ENCODE results near the gene HBE1.
"Not testable (repeated sequence)": the region's sequence is repeated elsewhere in the genome, so short reads cannot be mapped to it uniquely, and the experiment has no call there.

Gene HBE1

GRCh38 chr11:5269715-5270147, at the start of gene HBE1:
TSS of gene HBE1 (minus strand) at chr11:5269945. CDS start at chr11:5269890, 55 bp downstream.
- DNase-seq = no peak

- DNase-seq = no peak
These were observed 47.5 kb upstream of the HBE1 start for GRCh38 chr11:5317292-5317691.

GRCh38 chr11:5313326-5314023, 43.7 kb upstream of the HBE1 start:
- DNase-seq = not testable (repeated sequence)

GRCh38 chr11:5310423-5310822, 40.7 kb upstream of the HBE1 start:
- DNase-seq = no peak

- DNase-seq = no peak
These were observed 37.7 kb upstream of the HBE1 start for GRCh38 chr11:5307256-5308019.

- DNase-seq = no peak
These were observed 34.3 kb upstream of the HBE1 start for GRCh38 chr11:5304046-5304445.

- DNase-seq = no peak
These were observed 33.9 kb upstream of the HBE1 start for GRCh38 chr11:5303626-5304025.

GRCh38 chr11:5301846-5302245, 32.1 kb upstream of the HBE1 start, which contains the start of gene OR51B4:
TSS of gene OR51B4 (minus strand) at chr11:5301946. CDS start at chr11:5301946, 0 bp downstream.
- no peak for DNase-seq

GRCh38 chr11:5300251-5300650, 30.5 kb upstream of the HBE1 start:
- no peak for DNase-seq

GRCh38 chr11:5298451-5298850, 28.7 kb upstream of the HBE1 start:
- no peak for DNase-seq

GRCh38 chr11:5297721-5298323, 28.1 kb upstream of the HBE1 start:
- DNase-seq = no peak

GRCh38 chr11:5294342-5294995, 24.7 kb upstream of the HBE1 start:
- not testable (repeated sequence) for DNase-seq

GRCh38 chr11:5293028-5293427, 23.3 kb upstream of the HBE1 start:
- no peak for DNase-seq

- DNase-seq = no peak
These were observed 21.6 kb upstream of the HBE1 start for GRCh38 chr11:5291207-5291838.

- no peak for DNase-seq
These were observed 20.4 kb upstream of the HBE1 start for GRCh38 chr11:5290106-5290505.

- DNase-seq = no peak
These were observed 20.0 kb upstream of the HBE1 start for GRCh38 chr11:5289696-5290095.

GRCh38 chr11:5288906-5289550, 19.3 kb upstream of the HBE1 start:
- DNase-seq = no peak

- no peak for DNase-seq
These were observed 18.6 kb upstream of the HBE1 start for GRCh38 chr11:5288108-5288905.

GRCh38 chr11:5286901-5287300, 17.2 kb upstream of the HBE1 start:
- DNase-seq = no peak

GRCh38 chr11:5286351-5286750, 16.6 kb upstream of the HBE1 start:
- DNase-seq = no peak

GRCh38 chr11:5285703-5286340, 16.1 kb upstream of the HBE1 start:
- DNase-seq = no peak

Data from CD4-positive, alpha-beta T cell treated with Interferon gamma for 1 hour (primary cell).